ENCODE measurements around the gene PPP2R3A.
"Not testable (repeated sequence)": the region's sequence is repeated elsewhere in the genome, so short reads cannot be mapped to it uniquely, and the experiment has no call there.

The PPP2R3A gene

GRCh38 chr3:136152963-136153362, 187.4 kb downstream of the PPP2R3A start:
- no peak for DNase-seq (ENCODE audit: insufficient read length, low spot score)
- FAIRE-seq = no peak
- no peak for TF ChIP-seq CTCF (IDR thresholded peaks at IDR 0.05; ENCODE audit: insufficient read depth, missing control alignments)

- no peak for TF ChIP-seq CTCF (IDR thresholded peaks at IDR 0.05; ENCODE audit: insufficient read depth, missing control alignments)
- no peak for FAIRE-seq
- DNase-seq (ENCODE audit: insufficient read length, low spot score) = no peak
Observed at GRCh38 chr3:136161516-136161915, 196.0 kb downstream of the PPP2R3A start.

- FAIRE-seq (no peak), DNase-seq (ENCODE audit: insufficient read length, low spot score) (no peak)
- no peak for TF ChIP-seq CTCF (IDR thresholded peaks at IDR 0.05; ENCODE audit: insufficient read depth, missing control alignments)
Observed at GRCh38 chr3:136162322-136162721, 196.8 kb downstream of the PPP2R3A start.

- peak; percentile 95 for FAIRE-seq
- DNase-seq (ENCODE audit: insufficient read length, low spot score) = not testable (repeated sequence)
Observed at GRCh38 chr3:136163607-136164006, 198.1 kb downstream of the PPP2R3A start.

- TF ChIP-seq CTCF (IDR thresholded peaks at IDR 0.05; ENCODE audit: insufficient read depth, missing control alignments) = no peak
- DNase-seq (ENCODE audit: insufficient read length, low spot score) (no peak), FAIRE-seq (peak; percentile 63)
Observed at GRCh38 chr3:136166507-136166906, 201.0 kb downstream of the PPP2R3A start.

- not testable (repeated sequence) for FAIRE-seq; DNase-seq (ENCODE audit: insufficient read length, low spot score)
Observed at GRCh38 chr3:136168236-136168635, 202.7 kb downstream of the PPP2R3A start.

GRCh38 chr3:136171097-136171542, 205.6 kb downstream of the PPP2R3A start:
- TF ChIP-seq CTCF (IDR thresholded peaks at IDR 0.05; ENCODE audit: insufficient read depth, missing control alignments) = no peak
- FAIRE-seq (no peak), DNase-seq (ENCODE audit: insufficient read length, low spot score) (no peak)

- no peak for TF ChIP-seq CTCF (IDR thresholded peaks at IDR 0.05; ENCODE audit: insufficient read depth, missing control alignments)
- FAIRE-seq = no peak
- DNase-seq (ENCODE audit: insufficient read length, low spot score) = no peak
Observed at GRCh38 chr3:136173939-136174490, 208.5 kb downstream of the PPP2R3A start.

All from D721Med (cell line).